HEK293 (cell line): Measurements from ENCODE around the gene ZHX3.

Source experiments
- CTCF ChIA-PET: fragments of 350-600 bp; formaldehyde crosslinking; extraction: SDS; loops from one replicate; lab custom pipeline; 2021; ENCODE audit warnings: antibody characterized with exemption; lab: Yijun Ruan, JAX
- POLR2A ChIA-PET: fragments of 300-600 bp; formaldehyde crosslinking; extraction: SDS; loops from one replicate; lab custom pipeline; 2020; ENCODE audit warnings: antibody characterized with exemption, inconsistent platforms; lab: Yijun Ruan, JAX
- H3K27ac ChIP-seq: fragments of 200-500 bp; sonication (Bioruptor generic); 2 replicates; pipeline ENCODE4 v1.5.1; 2014; ENCODE audit warnings: low read depth, low read length, control low read depth, inconsistent platforms; ENCODE audit errors: extremely low read depth
- H3K36me3 ChIP-seq, 2 experiments: fragments of 200-500 bp in 1 of 2; sonication (Bioruptor generic) in 1 of 2; 1 replicate in 1 of 2; 2 replicates in 1 of 2; pipeline ENCODE4 v1.5.1; 2014 to 2017; ENCODE audit warnings: inconsistent platforms in 2 of 2, low read length in 2 of 2; ENCODE audit not compliant: control insufficient read depth in 2 of 2, insufficient read depth in 1 of 2
- H3K4me1 ChIP-seq: fragments of 200-500 bp; sonication (Bioruptor generic); 2 replicates; pipeline ENCODE4 v1.5.1; 2014; ENCODE audit warnings: mild to moderate bottlenecking, low read length, inconsistent platforms; ENCODE audit not compliant: control insufficient read depth, insufficient read depth
- H3K4me3 ChIP-seq: 2 replicates; pipeline ENCODE4 v1.5.1; 2011; ENCODE audit warnings: low read depth, mild to moderate bottlenecking, control low read depth, low read length, moderate library complexity
- H3K9me3 ChIP-seq: fragments of 200-500 bp; sonication (Bioruptor generic); 2 replicates; pipeline ENCODE4 v1.5.1; 2014; ENCODE audit warnings: low read depth, low read length, inconsistent platforms; ENCODE audit not compliant: control insufficient read depth, insufficient read depth
- GLI4 ChIP-seq: fragments of 450-650 bp; formaldehyde crosslinking; IDR thresholded peaks from 2 replicates; pipeline ENCODE4 v1.5.1; 2016; ENCODE audit warnings: missing biosample characterization, missing genetic modification characterization
- KLF10 ChIP-seq: fragments of 450-650 bp; IDR thresholded peaks from 2 replicates; pipeline ENCODE4 v1.5.1; 2018; ENCODE audit warnings: missing biosample characterization, mild to moderate bottlenecking, missing genetic modification characterization
- ZNF155 ChIP-seq: fragments of 450-650 bp; formaldehyde crosslinking; IDR thresholded peaks from 2 replicates; pipeline ENCODE4 v1.5.1; 2016; ENCODE audit warnings: missing biosample characterization, missing genetic modification characterization
- ZNF266 ChIP-seq: fragments of 450-650 bp; formaldehyde crosslinking; IDR thresholded peaks from 2 replicates; pipeline ENCODE4 v1.5.1; 2016; ENCODE audit warnings: missing biosample characterization, missing genetic modification characterization, low read depth
- ZNF366 ChIP-seq: fragments of 450-650 bp; formaldehyde crosslinking; conservative IDR thresholded peaks from 2 replicates; pipeline ENCODE4 v1.5.1; 2016; ENCODE audit warnings: missing biosample characterization, missing genetic modification characterization
- ZNF391 ChIP-seq: fragments of 450-650 bp; formaldehyde crosslinking; IDR thresholded peaks from 2 replicates; pipeline ENCODE4 v1.5.1; 2016; ENCODE audit warnings: low read depth, missing biosample characterization, missing genetic modification characterization, borderline replicate concordance
- ZNF514 ChIP-seq: fragments of 450-650 bp; formaldehyde crosslinking; IDR thresholded peaks from 2 replicates; pipeline ENCODE4 v1.5.1; 2016; ENCODE audit warnings: missing biosample characterization, missing genetic modification characterization
- ZNF792 ChIP-seq: fragments of 450-650 bp; formaldehyde crosslinking; IDR thresholded peaks from 2 replicates; pipeline ENCODE4 v1.5.1; 2016; ENCODE audit warnings: missing biosample characterization, missing genetic modification characterization
- ZSCAN16 ChIP-seq: fragments of 450-650 bp; formaldehyde crosslinking; IDR thresholded peaks from 2 replicates; pipeline ENCODE4 v1.5.1; 2016; ENCODE audit warnings: missing biosample characterization, missing genetic modification characterization
- TF ChIP-seq, protein P1 (sequence below): fragments of 450-650 bp; formaldehyde crosslinking; optimal IDR thresholded peaks from 2 replicates; pipeline ENCODE3; 2016; ENCODE audit warnings: missing biosample characterization, mild to moderate bottlenecking, missing genetic modification characterization
- TF ChIP-seq, protein P2 (sequence below): fragments of 450-650 bp; formaldehyde crosslinking; IDR thresholded peaks from 2 replicates; pipeline ENCODE4 v1.5.1; 2017; ENCODE audit warnings: missing biosample characterization, missing genetic modification characterization
- TF ChIP-seq, protein P3 (sequence below): fragments of 450-650 bp; formaldehyde crosslinking; IDR thresholded peaks from 2 replicates; pipeline ENCODE4 v1.5.1; 2017; ENCODE audit warnings: missing biosample characterization, missing genetic modification characterization
- TF ChIP-seq, protein P4 (sequence below): fragments of 450-650 bp; formaldehyde crosslinking; conservative IDR thresholded peaks from 2 replicates; pipeline ENCODE4 v1.5.1; 2016; ENCODE audit warnings: low read depth, missing biosample characterization, missing genetic modification characterization
- TF ChIP-seq, protein P5 (sequence below): fragments of 450-650 bp; formaldehyde crosslinking; IDR thresholded peaks from 2 replicates; pipeline ENCODE4 v1.5.1; 2016; ENCODE audit warnings: missing biosample characterization, missing genetic modification characterization

ZHX3 gene

DNA sequence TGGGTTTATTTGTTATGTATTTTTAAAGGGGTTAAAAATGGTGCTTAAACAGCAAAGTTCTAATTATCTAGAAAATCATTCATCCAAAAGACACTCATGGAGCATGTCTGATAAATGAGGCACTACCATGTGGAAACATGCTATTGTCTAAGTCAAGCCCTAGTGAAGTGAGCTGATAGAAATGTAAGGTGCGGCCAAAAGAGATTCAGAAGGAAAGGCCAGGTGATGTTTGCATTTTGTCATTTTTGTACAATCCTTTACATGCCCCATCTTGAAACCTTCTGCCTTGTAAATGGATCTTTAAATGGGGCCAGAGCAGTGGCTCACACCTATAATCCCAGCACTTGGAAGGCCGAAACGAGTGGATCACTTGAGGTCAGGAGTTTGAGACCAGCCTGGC lies 102.9 kb downstream of the ZHX3 start:
- H3K27ac ChIP-seq, result no peak overlapping the region
- H3K4me3 ChIP-seq, result no peak overlapping the region
- H3K9me3 ChIP-seq, result no peaks in the 10 kb centered on the region
- POLR2A ChIA-PET, result no interaction called here
- TF ChIP-seq, protein P1, sequence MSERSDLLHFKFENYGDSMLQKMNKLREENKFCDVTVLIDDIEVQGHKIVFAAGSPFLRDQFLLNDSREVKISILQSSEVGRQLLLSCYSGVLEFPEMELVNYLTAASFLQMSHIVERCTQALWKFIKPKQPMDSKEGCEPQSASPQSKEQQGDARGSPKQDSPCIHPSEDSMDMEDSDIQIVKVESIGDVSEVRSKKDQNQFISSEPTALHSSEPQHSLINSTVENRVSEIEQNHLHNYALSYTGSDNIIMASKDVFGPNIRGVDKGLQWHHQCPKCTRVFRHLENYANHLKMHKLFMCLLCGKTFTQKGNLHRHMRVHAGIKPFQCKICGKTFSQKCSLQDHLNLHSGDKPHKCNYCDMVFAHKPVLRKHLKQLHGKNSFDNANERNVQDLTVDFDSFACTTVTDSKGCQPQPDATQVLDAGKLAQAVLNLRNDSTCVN (tag by site-specific recombination), result no peak
- TF ChIP-seq ZNF155 (tag by site-specific recombination), result no peak
- TF ChIP-seq ZNF266, result no peak
- TF ChIP-seq, protein P2, sequence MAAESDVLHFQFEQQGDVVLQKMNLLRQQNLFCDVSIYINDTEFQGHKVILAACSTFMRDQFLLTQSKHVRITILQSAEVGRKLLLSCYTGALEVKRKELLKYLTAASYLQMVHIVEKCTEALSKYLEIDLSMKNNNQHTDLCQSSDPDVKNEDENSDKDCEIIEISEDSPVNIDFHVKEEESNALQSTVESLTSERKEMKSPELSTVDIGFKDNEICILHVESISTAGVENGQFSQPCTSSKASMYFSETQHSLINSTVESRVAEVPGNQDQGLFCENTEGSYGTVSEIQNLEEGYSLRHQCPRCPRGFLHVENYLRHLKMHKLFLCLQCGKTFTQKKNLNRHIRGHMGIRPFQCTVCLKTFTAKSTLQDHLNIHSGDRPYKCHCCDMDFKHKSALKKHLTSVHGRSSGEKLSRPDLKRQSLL (tag by site-specific recombination), result no peak
- H3K36me3 ChIP-seq, result no peaks in the 10 kb centered on the region
- 0 out of 2 replicates have a peak, but pooled peaks cover 5% of the 10 kb centered on the region for H3K4me1 ChIP-seq
- CTCF ChIA-PET, result interaction anchor here (0.9 to 2.0 kb wide), 3 partner anchors 10 to 126 kb away, joined by 3 to 5 read pairs (median 4); partner anchors contain the start of gene LPIN3

DNA sequence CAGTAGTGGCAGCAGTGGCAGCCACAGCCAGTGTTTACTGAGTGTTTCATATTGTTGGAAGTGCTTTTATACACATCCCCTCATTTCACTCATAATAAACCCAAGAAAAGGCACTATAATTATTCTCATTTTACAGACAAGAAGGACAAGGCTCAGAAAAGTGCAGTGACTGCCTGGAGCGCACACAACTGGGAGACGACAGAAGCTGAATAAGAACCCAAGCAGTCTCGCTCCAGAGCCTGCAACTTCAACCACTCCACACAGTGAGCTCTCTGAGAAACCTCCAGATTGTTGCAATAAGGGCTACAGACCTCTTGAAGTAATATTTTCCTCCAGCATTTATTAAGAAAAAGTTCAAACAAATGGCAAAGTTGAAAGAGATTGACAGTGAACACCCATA lies 103.3 kb downstream of the ZHX3 start:
- H3K9me3 ChIP-seq, result no peaks in the 10 kb centered on the region
- H3K27ac ChIP-seq, result no peak overlapping the region
- ChIA-PET CTCF (interaction anchor here (1.2 to 2.0 kb wide), 2 partner anchors 11 to 41 kb away, joined by 4 to 5 read pairs; no protein-coding TSS in a partner anchor), POLR2A (no interaction called here)
- TF ChIP-seq KLF10 (tag by site-specific recombination) (no peak), ZNF391 (tag by site-specific recombination) (no peak), ZNF514 (tag by site-specific recombination) (no peak), ZNF792 (no peak), ZNF366 (tag by site-specific recombination) (no peak), ZNF155 (tag by site-specific recombination) (no peak), ZSCAN16 (tag by site-specific recombination) (no peak), GLI4 (tag by site-specific recombination) (no peak)
- TF ChIP-seq, protein P3, sequence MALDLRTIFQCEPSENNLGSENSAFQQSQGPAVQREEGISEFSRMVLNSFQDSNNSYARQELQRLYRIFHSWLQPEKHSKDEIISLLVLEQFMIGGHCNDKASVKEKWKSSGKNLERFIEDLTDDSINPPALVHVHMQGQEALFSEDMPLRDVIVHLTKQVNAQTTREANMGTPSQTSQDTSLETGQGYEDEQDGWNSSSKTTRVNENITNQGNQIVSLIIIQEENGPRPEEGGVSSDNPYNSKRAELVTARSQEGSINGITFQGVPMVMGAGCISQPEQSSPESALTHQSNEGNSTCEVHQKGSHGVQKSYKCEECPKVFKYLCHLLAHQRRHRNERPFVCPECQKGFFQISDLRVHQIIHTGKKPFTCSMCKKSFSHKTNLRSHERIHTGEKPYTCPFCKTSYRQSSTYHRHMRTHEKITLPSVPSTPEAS (tag by site-specific recombination), result no peak
- TF ChIP-seq, protein P4, sequence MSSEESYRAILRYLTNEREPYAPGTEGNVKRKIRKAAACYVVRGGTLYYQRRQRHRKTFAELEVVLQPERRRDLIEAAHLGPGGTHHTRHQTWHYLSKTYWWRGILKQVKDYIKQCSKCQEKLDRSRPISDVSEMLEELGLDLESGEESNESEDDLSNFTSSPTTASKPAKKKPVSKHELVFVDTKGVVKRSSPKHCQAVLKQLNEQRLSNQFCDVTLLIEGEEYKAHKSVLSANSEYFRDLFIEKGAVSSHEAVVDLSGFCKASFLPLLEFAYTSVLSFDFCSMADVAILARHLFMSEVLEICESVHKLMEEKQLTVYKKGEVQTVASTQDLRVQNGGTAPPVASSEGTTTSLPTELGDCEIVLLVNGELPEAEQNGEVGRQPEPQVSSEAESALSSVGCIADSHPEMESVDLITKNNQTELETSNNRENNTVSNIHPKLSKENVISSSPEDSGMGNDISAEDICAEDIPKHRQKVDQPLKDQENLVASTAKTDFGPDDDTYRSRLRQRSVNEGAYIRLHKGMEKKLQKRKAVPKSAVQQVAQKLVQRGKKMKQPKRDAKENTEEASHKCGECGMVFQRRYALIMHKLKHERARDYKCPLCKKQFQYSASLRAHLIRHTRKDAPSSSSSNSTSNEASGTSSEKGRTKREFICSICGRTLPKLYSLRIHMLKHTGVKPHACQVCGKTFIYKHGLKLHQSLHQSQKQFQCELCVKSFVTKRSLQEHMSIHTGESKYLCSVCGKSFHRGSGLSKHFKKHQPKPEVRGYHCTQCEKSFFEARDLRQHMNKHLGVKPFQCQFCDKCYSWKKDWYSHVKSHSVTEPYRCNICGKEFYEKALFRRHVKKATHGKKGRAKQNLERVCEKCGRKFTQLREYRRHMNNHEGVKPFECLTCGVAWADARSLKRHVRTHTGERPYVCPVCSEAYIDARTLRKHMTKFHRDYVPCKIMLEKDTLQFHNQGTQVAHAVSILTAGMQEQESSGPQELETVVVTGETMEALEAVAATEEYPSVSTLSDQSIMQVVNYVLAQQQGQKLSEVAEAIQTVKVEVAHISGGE (tag by site-specific recombination), result no peak
- TF ChIP-seq, protein P5, sequence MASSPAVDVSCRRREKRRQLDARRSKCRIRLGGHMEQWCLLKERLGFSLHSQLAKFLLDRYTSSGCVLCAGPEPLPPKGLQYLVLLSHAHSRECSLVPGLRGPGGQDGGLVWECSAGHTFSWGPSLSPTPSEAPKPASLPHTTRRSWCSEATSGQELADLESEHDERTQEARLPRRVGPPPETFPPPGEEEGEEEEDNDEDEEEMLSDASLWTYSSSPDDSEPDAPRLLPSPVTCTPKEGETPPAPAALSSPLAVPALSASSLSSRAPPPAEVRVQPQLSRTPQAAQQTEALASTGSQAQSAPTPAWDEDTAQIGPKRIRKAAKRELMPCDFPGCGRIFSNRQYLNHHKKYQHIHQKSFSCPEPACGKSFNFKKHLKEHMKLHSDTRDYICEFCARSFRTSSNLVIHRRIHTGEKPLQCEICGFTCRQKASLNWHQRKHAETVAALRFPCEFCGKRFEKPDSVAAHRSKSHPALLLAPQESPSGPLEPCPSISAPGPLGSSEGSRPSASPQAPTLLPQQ, result no peak
- H3K4me1 ChIP-seq, result 0 out of 2 replicates have a peak, but pooled peaks cover 5% of the 10 kb centered on the region
- H3K4me3 ChIP-seq, result no peak overlapping the region
- H3K36me3 ChIP-seq, result no peaks in the 10 kb centered on the region
